Ramos (cell line): ENCODE results near the gene GPNMB.
"Not testable (repeated sequence)": the region's sequence is repeated elsewhere in the genome, so short reads cannot be mapped to it uniquely, and the experiment has no call there.

Experiments used
- in situ Hi-C: fragments of 300-500 bp; cut with MboI; formaldehyde crosslinking; loops from one replicate; pipeline ENCODE4 v1.14.3; 2022; ENCODE audit warnings: low sequenced_read_pairs; ENCODE audit not compliant: unreplicated experiment

The GPNMB gene

GRCh38 chr7:23246555-23246954, at the start of gene GPNMB:
GPNMB (plus strand) TSS chr7:23246775; CDS start chr7:23246858, 83 bp downstream.
- in situ Hi-C loops: no loop called here

GRCh38 chr7:23197745-23198144, 48.8 kb upstream of the GPNMB start:
- in situ Hi-C loops: not testable (repeated sequence)

GRCh38 chr7:23200331-23200730, 46.2 kb upstream of the GPNMB start:
- in situ Hi-C loops: no loop called here

GRCh38 chr7:23204241-23204640, 42.3 kb upstream of the GPNMB start:
- in situ Hi-C loops: no loop called here

GRCh38 chr7:23205577-23205908, 41.0 kb upstream of the GPNMB start:
- in situ Hi-C loops: no loop called here

- in situ Hi-C loops: no loop called here
Measured at GRCh38 chr7:23205909-23206767, 40.4 kb upstream of the GPNMB start.

- in situ Hi-C loops: no loop called here
Measured at GRCh38 chr7:23207021-23207420, 39.6 kb upstream of the GPNMB start.

- in situ Hi-C loops: no loop called here
Measured at GRCh38 chr7:23207884-23208283, 38.7 kb upstream of the GPNMB start.

GRCh38 chr7:23208316-23208715, 38.3 kb upstream of the GPNMB start:
- in situ Hi-C loops: no loop called here

- in situ Hi-C loops: no loop called here
Measured at GRCh38 chr7:23210506-23210905, 36.1 kb upstream of the GPNMB start.

- in situ Hi-C loops: no loop called here
Measured at GRCh38 chr7:23211589-23211988, 35.0 kb upstream of the GPNMB start.

- in situ Hi-C loops: no loop called here
Measured at GRCh38 chr7:23212395-23212794, 34.2 kb upstream of the GPNMB start.

- in situ Hi-C loops: no loop called here
Measured at GRCh38 chr7:23212841-23213240, 33.7 kb upstream of the GPNMB start.

- in situ Hi-C loops: no loop called here
Measured at GRCh38 chr7:23213755-23214154, 32.8 kb upstream of the GPNMB start.

- in situ Hi-C loops: no loop called here
Measured at GRCh38 chr7:23214423-23214822, 32.2 kb upstream of the GPNMB start.

GRCh38 chr7:23214938-23215337, 31.6 kb upstream of the GPNMB start:
- in situ Hi-C loops: no loop called here

- in situ Hi-C loops: no loop called here
Measured at GRCh38 chr7:23216021-23216420, 30.6 kb upstream of the GPNMB start.

- in situ Hi-C loops: no loop called here
Measured at GRCh38 chr7:23218196-23218595, 28.4 kb upstream of the GPNMB start.

GRCh38 chr7:23220690-23221305, 25.8 kb upstream of the GPNMB start:
- in situ Hi-C loops: no loop called here

- in situ Hi-C loops: no loop called here
Measured at GRCh38 chr7:23222439-23223030, 24.0 kb upstream of the GPNMB start.

- in situ Hi-C loops: not testable (repeated sequence)
Measured at GRCh38 chr7:23224364-23224763, 22.2 kb upstream of the GPNMB start.
